Measurements from ENCODE around the gene WDR64. TPM values are rescaled to one million over a fixed set of nuclear protein-coding genes. Genes with fewer than 3 reads are reported as not detected.

WDR64 gene
- total and polyA plus RNA-seq, 2 of the 13 experiments (the other 11 are each of a cell fraction or from before 2014, with no cell fraction given): not detected

DNA sequence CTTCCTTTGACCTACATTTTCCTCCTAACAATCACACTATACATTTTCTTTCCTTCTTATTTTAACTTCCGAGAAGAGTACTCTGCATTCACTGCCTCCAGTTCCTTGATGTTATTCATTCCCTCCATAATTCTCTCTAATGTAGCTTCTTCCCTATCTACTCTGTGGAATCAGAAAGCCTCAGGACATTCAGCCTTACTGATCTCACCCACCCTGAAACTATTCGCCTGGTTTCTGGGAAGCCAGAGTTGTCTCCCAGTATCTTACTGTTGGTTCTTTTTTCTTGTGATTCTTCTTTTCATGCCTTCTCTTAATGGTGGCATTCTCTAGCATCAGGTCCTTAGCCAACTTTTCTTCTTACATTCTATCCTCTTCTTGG is 45.5 kb downstream of the WDR64 start (continued):
- TF ChIP-seq, protein P1, sequence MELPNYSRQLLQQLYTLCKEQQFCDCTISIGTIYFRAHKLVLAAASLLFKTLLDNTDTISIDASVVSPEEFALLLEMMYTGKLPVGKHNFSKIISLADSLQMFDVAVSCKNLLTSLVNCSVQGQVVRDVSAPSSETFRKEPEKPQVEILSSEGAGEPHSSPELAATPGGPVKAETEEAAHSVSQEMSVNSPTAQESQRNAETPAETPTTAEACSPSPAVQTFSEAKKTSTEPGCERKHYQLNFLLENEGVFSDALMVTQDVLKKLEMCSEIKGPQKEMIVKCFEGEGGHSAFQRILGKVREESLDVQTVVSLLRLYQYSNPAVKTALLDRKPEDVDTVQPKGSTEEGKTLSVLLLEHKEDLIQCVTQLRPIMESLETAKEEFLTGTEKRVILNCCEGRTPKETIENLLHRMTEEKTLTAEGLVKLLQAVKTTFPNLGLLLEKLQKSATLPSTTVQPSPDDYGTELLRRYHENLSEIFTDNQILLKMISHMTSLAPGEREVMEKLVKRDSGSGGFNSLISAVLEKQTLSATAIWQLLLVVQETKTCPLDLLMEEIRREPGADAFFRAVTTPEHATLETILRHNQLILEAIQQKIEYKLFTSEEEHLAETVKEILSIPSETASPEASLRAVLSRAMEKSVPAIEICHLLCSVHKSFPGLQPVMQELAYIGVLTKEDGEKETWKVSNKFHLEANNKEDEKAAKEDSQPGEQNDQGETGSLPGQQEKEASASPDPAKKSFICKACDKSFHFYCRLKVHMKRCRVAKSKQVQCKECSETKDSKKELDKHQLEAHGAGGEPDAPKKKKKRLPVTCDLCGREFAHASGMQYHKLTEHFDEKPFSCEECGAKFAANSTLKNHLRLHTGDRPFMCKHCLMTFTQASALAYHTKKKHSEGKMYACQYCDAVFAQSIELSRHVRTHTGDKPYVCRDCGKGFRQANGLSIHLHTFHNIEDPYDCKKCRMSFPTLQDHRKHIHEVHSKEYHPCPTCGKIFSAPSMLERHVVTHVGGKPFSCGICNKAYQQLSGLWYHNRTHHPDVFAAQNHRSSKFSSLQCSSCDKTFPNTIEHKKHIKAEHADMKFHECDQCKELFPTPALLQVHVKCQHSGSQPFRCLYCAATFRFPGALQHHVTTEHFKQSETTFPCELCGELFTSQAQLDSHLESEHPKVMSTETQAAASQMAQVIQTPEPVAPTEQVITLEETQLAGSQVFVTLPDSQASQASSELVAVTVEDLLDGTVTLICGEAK (IDR thresholded peaks at IDR 0.05): no peak
- TF ChIP-seq, protein P1 (CRISPR knock-in tag; IDR thresholded peaks at IDR 0.05): no peak
- TF ChIP-seq ZNF788 (CRISPR knock-in tag; IDR thresholded peaks at IDR 0.05; ENCODE audit: borderline replicate concordance) (no peak), KDM1A (CRISPR knock-in tag; IDR thresholded peaks at IDR 0.05) (no peak), TP53 (CRISPR knock-in tag; conservative IDR thresholded peaks at IDR 0.05) (no peak)

DNA sequence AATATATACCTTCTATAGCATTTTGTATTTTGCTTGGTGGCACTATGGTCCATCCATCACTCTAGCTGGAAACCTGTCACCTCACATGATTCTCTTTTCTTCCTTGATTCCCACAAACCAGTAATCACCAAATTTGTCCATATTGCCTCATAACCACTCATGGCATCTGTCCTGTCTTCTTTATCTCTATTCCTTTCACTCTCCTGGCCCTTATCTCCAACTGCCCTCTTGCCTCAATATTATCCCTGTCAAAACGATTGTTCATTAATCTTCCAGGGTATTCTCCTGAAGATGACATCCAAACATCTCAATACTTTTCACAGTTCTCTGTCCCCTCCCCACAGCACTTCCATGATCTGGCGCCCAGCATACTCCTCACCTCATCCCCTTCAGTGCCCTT is 46.1 kb downstream of the WDR64 start:
- POLR2A ChIA-PET: no interaction called here
- no peaks in the 10 kb centered on the region for H3K9me3 ChIP-seq (ENCODE audit: low read length)
- no peak overlapping the region for H2AFZ ChIP-seq (ENCODE audit: low read length)
- H3K79me2 ChIP-seq (ENCODE audit: insufficient read depth, low read length): no peaks in the 10 kb centered on the region
- no TSS peak for BruUV-seq (replicated peaks)
- H3K27ac ChIP-seq (ENCODE audit: extremely low read length, insufficient read depth, low read length): no peak overlapping the region
- CTCF ChIA-PET (ENCODE audit: low intra/inter-chr PET ratio, low total read pairs): no interaction called here
- WGBS (ENCODE audit: low lambda C conversion rate): 1% methylated on average over 2 of the region's 2 CpGs
- no peaks in the 10 kb centered on the region for H3K36me3 ChIP-seq (replicated peaks in 1 of 2; ENCODE audit: control insufficient read depth in 1 of 2, insufficient read depth in 2 of 2, low read length in 2 of 2)
- H3K4me1 ChIP-seq (ENCODE audit: insufficient read depth, low read length): no peaks in the 10 kb centered on the region
- DNase-seq (ENCODE audit: low spot score) (no peak), FAIRE-seq (no peak), ATAC-seq (no peak)
- H3K4me3 ChIP-seq (replicated peaks in 1 of 3; ENCODE audit: insufficient read depth in 1 of 3, low read depth in 2 of 3, low read length in 3 of 3): no peak overlapping the region
- no peak overlapping the region for H3K9ac ChIP-seq (ENCODE audit: insufficient read depth, low read depth, low read length)
- intact Hi-C loops (cut with micrococcal nuclease; ENCODE audit: unreplicated experiment): no loop called here
- no peak overlapping the region for H3K4me2 ChIP-seq (ENCODE audit: low read depth, low read length)
- no peaks in the 10 kb centered on the region for H3K27me3 ChIP-seq (ENCODE audit: control insufficient read depth in 1 of 2, insufficient read depth in 2 of 2, low read length in 2 of 2)
- no peaks in the 10 kb centered on the region for H4K20me1 ChIP-seq (ENCODE audit: insufficient read depth, low read length)
- in situ Hi-C loops (cut with HindIII; ENCODE audit: extremely low pct_ligation_motif_present, low pct_unique_long_range_greater_than_20kb): no loop called here
- no peak for TF ChIP-seq ZNF558 (CRISPR knock-in tag; IDR thresholded peaks at IDR 0.05; ENCODE audit: borderline replicate concordance)
- TF ChIP-seq, protein P2, sequence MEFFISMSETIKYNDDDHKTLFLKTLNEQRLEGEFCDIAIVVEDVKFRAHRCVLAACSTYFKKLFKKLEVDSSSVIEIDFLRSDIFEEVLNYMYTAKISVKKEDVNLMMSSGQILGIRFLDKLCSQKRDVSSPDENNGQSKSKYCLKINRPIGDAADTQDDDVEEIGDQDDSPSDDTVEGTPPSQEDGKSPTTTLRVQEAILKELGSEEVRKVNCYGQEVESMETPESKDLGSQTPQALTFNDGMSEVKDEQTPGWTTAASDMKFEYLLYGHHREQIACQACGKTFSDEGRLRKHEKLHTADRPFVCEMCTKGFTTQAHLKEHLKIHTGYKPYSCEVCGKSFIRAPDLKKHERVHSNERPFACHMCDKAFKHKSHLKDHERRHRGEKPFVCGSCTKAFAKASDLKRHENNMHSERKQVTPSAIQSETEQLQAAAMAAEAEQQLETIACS (CRISPR knock-in tag; IDR thresholded peaks at IDR 0.05): no peak
- TF ChIP-seq, protein P3, sequence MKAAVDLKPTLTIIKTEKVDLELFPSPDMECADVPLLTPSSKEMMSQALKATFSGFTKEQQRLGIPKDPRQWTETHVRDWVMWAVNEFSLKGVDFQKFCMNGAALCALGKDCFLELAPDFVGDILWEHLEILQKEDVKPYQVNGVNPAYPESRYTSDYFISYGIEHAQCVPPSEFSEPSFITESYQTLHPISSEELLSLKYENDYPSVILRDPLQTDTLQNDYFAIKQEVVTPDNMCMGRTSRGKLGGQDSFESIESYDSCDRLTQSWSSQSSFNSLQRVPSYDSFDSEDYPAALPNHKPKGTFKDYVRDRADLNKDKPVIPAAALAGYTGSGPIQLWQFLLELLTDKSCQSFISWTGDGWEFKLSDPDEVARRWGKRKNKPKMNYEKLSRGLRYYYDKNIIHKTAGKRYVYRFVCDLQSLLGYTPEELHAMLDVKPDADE (CRISPR knock-in tag; IDR thresholded peaks at IDR 0.05): no peak
- no peak for TF ChIP-seq ZNF441 (CRISPR knock-in tag; IDR thresholded peaks at IDR 0.05; ENCODE audit: borderline replicate concordance)
- TF ChIP-seq MEIS2 (CRISPR knock-in tag; IDR thresholded peaks at IDR 0.05): no peak
- no peak for TF ChIP-seq EZH2 (conservative IDR thresholded peaks at IDR 0.05; ENCODE audit: low read depth, low read length)
- no peak for TF ChIP-seq HMG20A (CRISPR knock-in tag; IDR thresholded peaks at IDR 0.05; ENCODE audit: borderline replicate concordance)
- no peak for TF ChIP-seq SMAD1 (CRISPR knock-in tag; IDR thresholded peaks at IDR 0.05; ENCODE audit: borderline replicate concordance, low read depth)
- TF ChIP-seq KDM1A (CRISPR knock-in tag; IDR thresholded peaks at IDR 0.05): no peak
- TF ChIP-seq BHLHE40 (IDR thresholded peaks at IDR 0.05; ENCODE audit: low read length): no peak
